Right kidney (tissue), 1 donor: ENCODE results near the gene CERKL.

ENCODE experiments used
- DNase-seq: peaks from one replicate; pipeline ENCODE4 v3.0.0-alpha.2; 2016

Gene CERKL

DNA sequence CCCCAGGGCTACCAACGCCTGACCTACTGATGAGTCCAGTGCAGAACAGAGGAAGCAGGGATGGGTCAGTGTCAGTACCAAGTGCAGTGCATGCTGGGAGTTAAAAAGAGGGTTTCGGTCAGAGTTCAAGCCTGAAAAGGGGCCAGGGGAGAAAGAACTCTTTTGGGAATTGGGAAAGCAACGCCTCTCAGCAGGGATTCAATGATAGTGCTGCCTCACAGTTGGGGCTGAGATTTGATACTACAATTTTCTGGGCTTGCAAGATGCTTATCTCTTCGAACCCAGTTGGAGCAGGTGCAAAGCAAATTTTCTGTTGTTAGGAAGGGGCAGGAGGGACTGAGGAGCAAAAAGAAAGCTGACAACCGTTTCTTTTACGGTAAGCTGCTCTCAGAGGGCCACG is 82.6 kb downstream of the CERKL start:
- no peak for DNase-seq

DNA sequence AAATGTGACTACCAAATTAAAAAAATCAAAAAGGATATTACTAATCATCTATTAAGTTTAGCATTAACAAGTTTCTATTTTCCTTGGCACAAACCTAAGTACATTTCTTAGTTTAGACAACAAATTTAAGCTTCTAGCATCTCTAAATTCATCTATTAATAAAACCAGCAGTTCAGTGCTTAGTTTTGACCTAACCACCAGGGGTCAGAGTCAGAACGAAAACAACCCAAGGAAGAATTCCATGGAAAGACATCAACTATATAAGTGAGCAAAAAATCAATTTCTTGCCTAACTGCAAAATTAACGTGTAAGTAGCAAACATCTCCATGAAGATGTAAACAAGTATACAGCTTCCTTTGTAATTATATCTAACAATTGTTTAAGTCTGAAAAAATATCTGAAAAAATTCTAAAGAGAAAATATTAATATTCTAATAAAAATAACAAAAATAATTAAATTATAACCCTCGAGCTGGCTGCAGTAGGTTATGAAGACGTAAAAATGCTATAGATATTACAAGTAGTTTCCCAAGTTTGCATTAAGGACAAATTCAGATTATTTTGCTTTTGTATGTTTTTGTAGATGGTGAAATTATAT is 83.7 kb downstream of the CERKL start:
- no peak for DNase-seq

GRCh38 chr2:181570833-181571661 is 85.9 kb downstream of the CERKL start:
- DNase-seq, result no peak

GRCh38 chr2:181570059-181570458 is 86.8 kb downstream of the CERKL start:
- no peak for DNase-seq

- no peak for DNase-seq
These were observed 90.4 kb downstream of the CERKL start for GRCh38 chr2:181566334-181567032.

DNA sequence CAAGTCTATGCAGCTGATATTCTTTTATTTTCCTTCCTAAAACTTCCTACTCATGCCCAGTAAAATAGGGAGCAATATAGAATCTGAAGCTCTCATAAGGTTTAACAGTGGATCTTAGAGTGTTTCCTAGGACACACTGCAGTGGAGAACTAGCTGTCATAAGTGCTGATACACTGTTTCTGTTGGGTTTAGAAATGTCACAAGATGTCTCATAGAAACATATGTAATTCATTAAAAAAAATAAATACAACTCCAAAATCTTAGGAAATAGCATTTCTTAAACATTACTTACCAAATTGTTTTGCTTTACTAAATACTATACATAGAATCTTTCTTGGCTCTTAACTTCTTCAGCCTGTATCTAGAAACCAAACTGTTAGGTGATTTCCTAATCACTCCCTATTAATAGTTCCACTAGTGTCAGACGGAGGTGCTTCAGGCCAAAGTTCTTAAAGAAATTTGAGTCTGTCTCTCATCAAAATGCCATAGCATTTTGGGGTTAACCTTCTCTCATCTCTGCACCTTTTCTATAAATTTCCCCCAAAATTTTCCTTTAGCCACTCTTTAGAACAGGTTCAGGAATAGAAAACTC is 93.7 kb downstream of the CERKL start:
- no peak for DNase-seq

DNA sequence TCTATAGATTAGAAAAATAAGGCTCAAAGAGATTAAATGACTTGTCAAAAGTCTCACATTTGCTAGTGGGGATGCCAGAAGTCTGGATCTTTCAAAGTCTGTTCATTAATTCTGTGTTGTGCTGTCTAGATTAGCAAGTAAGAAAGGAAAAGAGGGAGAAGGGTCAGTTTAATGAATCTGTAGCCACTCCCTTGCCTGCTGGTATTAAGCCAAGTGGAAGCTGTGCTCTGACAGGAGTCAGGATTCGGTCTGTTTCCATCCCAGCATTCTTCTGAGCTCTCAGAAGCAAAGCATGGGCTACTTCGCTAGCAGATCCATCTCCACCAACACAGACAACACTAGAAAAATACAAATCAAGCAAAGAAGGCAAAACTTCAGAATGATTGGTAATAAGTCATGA is 98.5 kb downstream of the CERKL start:
- DNase-seq, result no peak

GRCh38 chr2:181554061-181554830 is 102.7 kb downstream of the CERKL start:
- no peak for DNase-seq

- DNase-seq, result no peak
These were observed 103.7 kb downstream of the CERKL start for GRCh38 chr2:181553244-181553643.

GRCh38 chr2:181552808-181553207 is 104.1 kb downstream of the CERKL start:
- no peak for DNase-seq

DNA sequence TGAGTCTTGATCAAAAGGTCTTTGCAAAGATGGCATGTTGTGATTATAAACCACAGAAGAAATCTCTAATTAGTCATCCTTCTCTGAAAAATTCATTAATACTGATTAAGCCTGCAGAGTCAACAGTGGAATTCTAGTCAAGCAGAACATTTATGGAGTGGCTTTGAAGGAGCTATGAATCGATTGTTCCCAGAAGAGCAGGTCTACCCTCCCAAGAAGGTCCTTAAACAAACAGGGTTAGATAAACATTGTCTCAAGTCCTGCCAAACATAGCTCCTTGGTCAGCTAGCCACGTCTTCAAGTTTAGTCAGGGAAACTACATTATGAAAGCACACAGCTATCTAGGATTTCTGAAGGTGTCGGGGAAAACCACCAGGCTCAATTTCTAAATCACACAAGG is 110.8 kb downstream of the CERKL start:
- no peak for DNase-seq

GRCh38 chr2:181542170-181542569 is 114.7 kb downstream of the CERKL start:
- no peak for DNase-seq

GRCh38 chr2:181540421-181540820 is 116.5 kb downstream of the CERKL start:
- no peak for DNase-seq

GRCh38 chr2:181536730-181537129 is 120.2 kb downstream of the CERKL start:
- no peak for DNase-seq

DNA sequence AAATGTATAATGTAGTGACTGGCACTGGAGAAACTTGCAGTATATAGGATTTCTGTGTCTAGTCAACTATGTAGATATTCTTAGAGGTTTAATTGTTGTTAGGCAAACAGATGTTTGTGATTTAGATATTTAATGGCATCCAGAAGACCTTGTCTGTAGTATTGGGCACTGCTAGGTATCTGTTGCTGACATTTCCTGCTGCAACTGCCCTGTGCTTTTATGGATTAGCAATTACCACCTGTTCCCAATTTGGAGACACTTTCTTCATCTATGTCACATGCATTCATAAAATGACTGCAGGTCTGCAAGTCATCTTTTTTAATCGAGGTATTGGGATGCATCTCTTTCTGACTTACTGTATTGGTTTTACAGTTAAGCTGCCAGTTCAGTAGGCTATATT is 128.5 kb downstream of the CERKL start:
- no peak for DNase-seq

DNA sequence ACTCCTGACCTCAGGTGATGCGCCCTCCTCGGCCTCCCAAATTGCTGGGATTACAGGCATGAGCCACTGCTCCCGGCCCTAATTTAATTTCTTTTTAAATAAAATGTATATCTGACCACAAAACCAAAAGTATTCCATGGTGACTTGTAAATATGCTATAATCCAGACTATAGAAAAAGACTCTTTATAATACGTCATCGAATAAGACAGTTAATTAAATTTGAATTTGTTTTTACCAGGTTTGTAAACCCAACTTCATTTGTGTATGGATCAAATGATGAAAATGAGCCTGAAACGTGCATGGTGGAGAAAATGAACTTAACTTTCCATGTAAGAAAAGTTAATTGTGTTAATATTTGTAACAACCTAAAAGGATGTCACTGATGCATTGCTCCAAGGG is 129.8 kb downstream of the CERKL start:
- no peak for DNase-seq

GRCh38 chr2:181526014-181526413 is 130.9 kb downstream of the CERKL start:
- DNase-seq, result no peak

- no peak for DNase-seq
These were observed 133.1 kb downstream of the CERKL start for GRCh38 chr2:181523756-181524155.

DNA sequence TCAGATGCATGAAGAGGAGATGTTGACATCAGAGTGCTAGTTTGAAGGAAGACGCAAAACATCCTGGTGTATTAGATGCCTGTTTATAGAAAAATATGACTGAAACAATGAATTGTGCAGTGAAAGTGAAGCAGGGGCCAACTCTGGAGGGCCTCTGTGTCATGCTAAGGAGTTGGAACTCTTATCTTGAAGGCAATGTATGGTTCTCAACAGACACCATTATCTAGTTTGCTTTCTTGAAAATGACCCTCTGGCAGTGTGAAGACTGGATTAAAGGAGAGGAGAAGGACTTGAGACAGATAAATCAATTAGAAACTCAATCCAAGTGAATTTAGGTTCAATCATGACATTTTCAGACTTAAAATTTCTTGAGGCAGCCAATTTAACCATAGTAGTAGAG is 136.7 kb downstream of the CERKL start:
- DNase-seq, result no peak

DNA sequence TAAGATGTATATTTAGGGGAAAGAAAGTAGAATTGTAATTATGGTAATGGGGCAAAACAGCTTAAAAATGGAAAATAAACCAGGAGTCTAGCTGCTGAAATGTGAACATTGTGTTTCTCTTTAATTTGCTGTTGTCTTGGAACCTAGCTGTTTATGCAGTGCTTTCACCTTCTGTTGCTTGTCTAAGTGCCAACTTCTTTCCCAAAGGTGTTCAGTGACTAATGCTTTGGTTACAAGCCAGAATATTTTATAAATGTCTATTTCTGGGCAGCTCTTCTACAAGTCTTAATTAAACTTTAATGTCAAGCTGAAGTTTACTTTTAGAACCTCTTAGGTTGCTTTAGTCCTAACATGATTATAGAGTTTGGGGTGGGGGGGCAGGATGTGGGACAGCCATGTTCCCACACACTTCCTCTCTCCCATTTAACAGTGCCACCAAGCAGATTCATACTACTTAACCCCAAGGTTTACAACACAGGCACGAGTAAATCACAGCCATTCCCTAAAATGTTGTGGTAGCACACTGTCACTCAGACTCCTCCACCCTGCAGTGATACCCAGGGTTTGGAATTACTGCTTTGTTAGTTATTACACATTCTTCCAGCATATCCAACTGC is 139.1 kb downstream of the CERKL start:
- DNase-seq, result no peak

- DNase-seq, result no peak
These were observed 139.9 kb downstream of the CERKL start for GRCh38 chr2:181516992-181517391.

DNA sequence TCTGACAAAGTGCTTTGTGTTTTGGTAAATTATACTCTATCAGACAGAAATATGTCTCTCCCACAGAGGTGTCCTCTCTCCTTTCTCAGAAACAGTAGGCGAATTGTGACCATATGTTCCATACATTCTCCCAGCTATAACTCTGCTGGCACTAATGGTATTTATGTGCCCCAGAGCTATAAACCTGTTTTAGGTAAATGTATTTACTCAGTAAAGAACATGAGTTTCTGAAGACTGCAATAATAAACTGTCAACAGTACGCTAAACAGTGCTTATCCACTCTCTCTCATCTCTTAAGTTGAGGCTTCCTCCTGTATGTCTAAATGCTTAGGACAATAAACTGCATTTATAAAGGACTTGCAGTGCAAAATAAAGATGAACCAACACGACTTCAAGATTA is 141.2 kb downstream of the CERKL start:
- no peak for DNase-seq
